ENCODE measurements around the gene SPO11.
"Not testable (repeated sequence)": the region's sequence is repeated elsewhere in the genome, so short reads cannot be mapped to it uniquely, and the experiment has no call there.

SPO11 gene

GRCh38 chr20:57346477-57346876 is 16.9 kb downstream of the SPO11 start:
- no peak overlapping the region for H3K27ac Mint-ChIP-seq
- no peak overlapping the region for H3K4me3 Mint-ChIP-seq
- H3K4me1 Mint-ChIP-seq (ENCODE audit: low read depth): peaks cover 4% of the 10 kb centered on the region
- no peaks in the 10 kb centered on the region for H3K36me3 Mint-ChIP-seq
- H3K9me3 Mint-ChIP-seq (ENCODE audit: low read depth): no peaks in the 10 kb centered on the region
- H3K27me3 Mint-ChIP-seq: peaks cover 2% of the 10 kb centered on the region

- Mint-ChIP-seq H3K4me3 (no peak overlapping the region), H3K27ac (no peak overlapping the region), H3K9me3 (ENCODE audit: low read depth) (no peaks in the 10 kb centered on the region), H3K36me3 (no peaks in the 10 kb centered on the region), H3K27me3 (peaks cover 2% of the 10 kb centered on the region), H3K4me1 (ENCODE audit: low read depth) (peaks cover 13% of the 10 kb centered on the region)
Measured at GRCh38 chr20:57347393-57347792, 17.8 kb downstream of the SPO11 start.

DNA sequence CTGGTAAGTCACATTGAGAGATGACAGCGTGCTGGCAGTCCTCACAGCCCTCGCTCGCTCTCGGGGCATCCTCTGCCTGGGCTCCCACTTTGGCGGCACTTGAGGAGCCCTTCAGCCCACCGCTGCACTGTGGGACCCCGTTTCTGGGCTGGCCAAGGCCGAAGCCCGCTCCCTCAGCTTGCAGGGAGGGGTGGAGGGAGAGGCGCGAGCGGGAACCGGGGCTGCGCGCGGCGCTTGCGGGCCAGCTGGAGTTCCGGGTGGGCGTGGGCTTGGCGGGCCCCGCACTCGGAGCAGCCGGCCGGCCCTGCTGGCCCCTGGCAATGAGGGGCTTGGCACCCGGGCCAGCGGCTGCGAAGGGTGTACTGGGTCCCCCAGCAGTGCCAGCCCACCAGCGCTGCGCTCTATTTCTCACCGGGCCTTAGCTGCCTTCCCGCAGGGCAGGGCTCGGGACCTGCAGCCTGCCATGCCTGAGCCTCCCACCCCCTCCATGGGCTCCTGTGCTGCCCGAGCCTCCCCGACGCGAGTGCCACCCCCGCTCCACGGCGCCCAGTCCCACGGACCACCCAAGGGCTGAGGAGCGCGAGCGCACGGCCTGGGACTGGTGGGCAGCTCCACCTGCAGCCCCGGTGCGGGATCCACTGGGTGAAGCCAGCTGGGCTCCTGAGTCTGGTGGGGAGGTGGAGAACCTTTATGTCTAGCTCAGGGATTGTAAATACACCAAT is 18.8 kb downstream of the SPO11 start:
- not testable (repeated sequence) for H3K9me3 Mint-ChIP-seq (ENCODE audit: low read depth)

DNA sequence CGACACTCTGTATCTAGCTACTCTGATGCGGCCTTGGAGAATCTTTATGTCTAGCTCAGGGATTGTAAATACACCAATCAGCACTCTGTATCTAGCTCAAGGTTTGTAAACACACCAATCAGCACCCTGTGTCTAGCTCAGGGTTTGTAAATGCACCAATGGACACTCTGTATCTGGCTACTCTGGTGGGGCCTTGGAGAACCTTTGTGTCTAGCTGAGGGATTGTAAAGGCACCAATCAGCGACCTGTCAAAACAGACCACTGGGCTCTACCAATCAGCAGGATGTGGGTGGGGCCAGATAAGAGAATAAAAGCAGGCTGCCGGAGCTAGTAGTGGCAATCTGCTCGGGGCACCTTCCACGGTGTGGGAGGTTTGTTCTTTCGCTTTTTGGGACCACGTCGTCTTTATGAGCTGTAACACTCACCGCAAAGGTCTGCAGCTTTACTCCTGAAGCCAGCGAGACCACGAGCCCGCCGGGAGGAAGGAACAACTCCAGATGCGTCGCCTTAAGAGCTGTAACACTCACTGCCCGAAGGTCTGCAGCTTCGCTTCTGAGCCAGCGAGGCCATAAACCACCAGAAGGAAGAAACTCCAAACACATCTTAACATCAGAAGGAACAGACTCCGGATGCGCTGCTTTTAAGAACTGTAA is 19.4 kb downstream of the SPO11 start:
- peaks cover 27% of the 10 kb centered on the region for H3K4me1 Mint-ChIP-seq (ENCODE audit: low read depth)
- not testable (repeated sequence) for H3K9me3 Mint-ChIP-seq (ENCODE audit: low read depth); H3K27me3 Mint-ChIP-seq; H3K36me3 Mint-ChIP-seq
- H3K27ac Mint-ChIP-seq: peak overlapping the region; percentile 22
- H3K4me3 Mint-ChIP-seq: peak overlapping the region; percentile 59

More for the DNA sequence above, 18.8 kb downstream of the SPO11 start:
- H3K36me3 Mint-ChIP-seq, H3K4me3 Mint-ChIP-seq, H3K27ac Mint-ChIP-seq, H3K27me3 Mint-ChIP-seq: not testable (repeated sequence)
- H3K4me1 Mint-ChIP-seq (ENCODE audit: low read depth): peaks cover 22% of the 10 kb centered on the region

GRCh38 chr20:57350081-57350710 is 20.6 kb downstream of the SPO11 start:
- no peaks in the 10 kb centered on the region for H3K27me3 Mint-ChIP-seq
- H3K4me1 Mint-ChIP-seq (ENCODE audit: low read depth): peaks cover 32% of the 10 kb centered on the region
- H3K27ac Mint-ChIP-seq: peak overlapping the region; percentile 47
- H3K9me3 Mint-ChIP-seq (ENCODE audit: low read depth): no peaks in the 10 kb centered on the region
- H3K36me3 Mint-ChIP-seq: peaks cover 3% of the 10 kb centered on the region
- peak overlapping the region; percentile 72 for H3K4me3 Mint-ChIP-seq

DNA sequence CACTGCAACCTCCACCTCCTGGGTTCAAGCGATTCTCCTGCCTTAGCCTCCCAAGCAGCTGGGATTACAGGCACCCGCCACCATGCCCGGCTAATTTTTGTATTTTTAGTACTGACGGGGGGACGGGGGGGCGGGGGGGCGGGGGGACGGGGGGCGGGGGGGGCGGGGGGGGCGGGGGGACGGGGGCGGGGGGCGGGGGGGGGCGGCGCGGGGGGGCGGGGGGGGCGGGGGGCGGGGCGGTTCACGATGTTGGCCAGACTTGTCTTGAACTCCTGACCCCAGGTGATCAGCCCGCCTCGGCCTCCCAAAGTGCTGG is 21.1 kb downstream of the SPO11 start:
- not testable (repeated sequence) for H3K36me3 Mint-ChIP-seq; H3K9me3 Mint-ChIP-seq (ENCODE audit: low read depth); H3K27me3 Mint-ChIP-seq
- H3K4me1 Mint-ChIP-seq (ENCODE audit: low read depth): peaks cover 32% of the 10 kb centered on the region
- H3K27ac Mint-ChIP-seq: peak overlapping the region; percentile 82
- peak overlapping the region; percentile 95 for H3K4me3 Mint-ChIP-seq

DNA sequence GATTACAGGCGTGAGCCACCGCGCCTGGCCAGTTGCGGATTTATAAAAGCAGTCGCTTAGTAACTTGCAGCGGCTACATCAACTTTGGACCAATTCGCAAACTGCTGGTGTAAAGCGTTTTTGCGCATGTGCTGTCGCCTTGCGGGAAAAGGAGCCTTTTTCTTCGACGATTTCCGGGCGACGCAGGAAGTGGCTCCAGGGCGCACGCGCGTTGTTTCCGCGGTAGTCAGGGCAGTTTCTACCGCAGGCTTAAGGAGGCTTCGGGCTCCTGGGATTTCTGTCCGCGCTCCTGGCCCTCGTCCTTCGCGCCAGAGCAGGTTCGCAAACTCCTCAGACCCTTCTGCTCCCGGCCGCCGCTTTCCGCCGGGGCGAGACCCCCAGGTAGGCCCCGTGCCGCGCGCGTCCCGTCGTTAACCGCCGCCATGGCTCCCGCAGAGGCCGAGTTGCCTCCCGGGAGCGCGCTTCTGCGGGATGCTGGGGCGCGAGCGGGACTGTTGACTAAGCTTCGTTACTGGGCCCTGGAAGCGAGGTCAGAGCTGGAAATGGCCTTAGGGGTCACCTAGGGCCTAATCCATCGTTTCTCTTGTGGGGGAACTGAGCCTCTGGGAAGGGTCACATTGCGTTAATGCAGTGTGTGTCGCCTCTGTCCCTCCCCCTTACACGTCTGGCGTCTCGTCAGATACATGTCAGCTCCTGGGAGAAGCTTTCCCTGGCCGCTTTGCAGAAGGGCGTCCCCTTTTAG is 21.6 kb downstream of the SPO11 start, which contains the start of gene RAE1:
Gene RAE1, plus strand, starts transcription at position 214 of the 742 bp plus-strand sequence. CDS start 2,784 bp downstream, outside the sequence.
- H3K27me3 Mint-ChIP-seq: no peaks in the 10 kb centered on the region
- H3K4me1 Mint-ChIP-seq (ENCODE audit: low read depth): peaks cover 32% of the 10 kb centered on the region
- H3K9me3 Mint-ChIP-seq (ENCODE audit: low read depth): no peaks in the 10 kb centered on the region
- peak within 1 kb of the TSS; percentile 82 for H3K27ac Mint-ChIP-seq
- peaks cover 3% of the 10 kb centered on the region for H3K36me3 Mint-ChIP-seq
- H3K4me3 Mint-ChIP-seq: peak within 1 kb of the TSS; percentile 95

DNA sequence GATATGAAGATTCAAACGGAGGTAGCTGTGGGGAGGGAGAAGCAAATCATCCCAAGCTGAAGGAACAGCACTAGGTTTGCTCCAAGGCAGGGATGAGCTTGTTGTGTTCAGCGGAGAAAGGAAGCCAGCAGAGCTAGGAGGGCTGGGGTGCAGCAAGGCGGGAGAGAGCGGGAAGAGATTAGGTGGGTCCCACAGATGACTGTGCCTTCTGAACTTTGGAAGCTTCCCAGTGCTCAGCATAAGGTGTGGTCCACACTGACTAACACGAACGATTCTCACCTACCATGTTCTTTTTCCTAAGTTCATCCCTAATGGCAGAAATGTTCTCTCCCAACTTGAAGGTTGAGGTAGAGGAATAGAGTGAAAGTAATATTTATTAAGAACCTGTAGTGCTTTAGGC is 22.7 kb downstream of the SPO11 start:
- Mint-ChIP-seq H3K27me3 (no peaks in the 10 kb centered on the region), H3K4me3 (peak overlapping the region; percentile 95), H3K36me3 (peaks cover 6% of the 10 kb centered on the region), H3K9me3 (ENCODE audit: low read depth) (no peaks in the 10 kb centered on the region), H3K27ac (peak overlapping the region; percentile 82), H3K4me1 (ENCODE audit: low read depth) (peaks cover 32% of the 10 kb centered on the region)

GRCh38 chr20:57353351-57353750 is 23.7 kb downstream of the SPO11 start:
- H3K27me3 Mint-ChIP-seq: no peaks in the 10 kb centered on the region
- H3K27ac Mint-ChIP-seq: no peak overlapping the region
- H3K4me3 Mint-ChIP-seq: peak overlapping the region; percentile 95
- H3K9me3 Mint-ChIP-seq (ENCODE audit: low read depth): no peaks in the 10 kb centered on the region
- peaks cover 6% of the 10 kb centered on the region for H3K36me3 Mint-ChIP-seq
- peaks cover 32% of the 10 kb centered on the region for H3K4me1 Mint-ChIP-seq (ENCODE audit: low read depth)

GRCh38 chr20:57361517-57361916 is 31.9 kb downstream of the SPO11 start:
- peaks cover 4% of the 10 kb centered on the region for H3K4me1 Mint-ChIP-seq (ENCODE audit: low read depth)
- H3K36me3 Mint-ChIP-seq: peaks cover 5% of the 10 kb centered on the region
- no peak overlapping the region for H3K27ac Mint-ChIP-seq
- H3K27me3 Mint-ChIP-seq: no peaks in the 10 kb centered on the region
- H3K4me3 Mint-ChIP-seq: no peak overlapping the region
- no peaks in the 10 kb centered on the region for H3K9me3 Mint-ChIP-seq (ENCODE audit: low read depth)

GRCh38 chr20:57364451-57364850 is 34.8 kb downstream of the SPO11 start:
- Mint-ChIP-seq H3K4me1 (ENCODE audit: low read depth) (peaks cover 4% of the 10 kb centered on the region), H3K36me3 (peaks cover 8% of the 10 kb centered on the region), H3K27ac (no peak overlapping the region), H3K27me3 (no peaks in the 10 kb centered on the region), H3K9me3 (ENCODE audit: low read depth) (no peaks in the 10 kb centered on the region), H3K4me3 (no peak overlapping the region)

DNA sequence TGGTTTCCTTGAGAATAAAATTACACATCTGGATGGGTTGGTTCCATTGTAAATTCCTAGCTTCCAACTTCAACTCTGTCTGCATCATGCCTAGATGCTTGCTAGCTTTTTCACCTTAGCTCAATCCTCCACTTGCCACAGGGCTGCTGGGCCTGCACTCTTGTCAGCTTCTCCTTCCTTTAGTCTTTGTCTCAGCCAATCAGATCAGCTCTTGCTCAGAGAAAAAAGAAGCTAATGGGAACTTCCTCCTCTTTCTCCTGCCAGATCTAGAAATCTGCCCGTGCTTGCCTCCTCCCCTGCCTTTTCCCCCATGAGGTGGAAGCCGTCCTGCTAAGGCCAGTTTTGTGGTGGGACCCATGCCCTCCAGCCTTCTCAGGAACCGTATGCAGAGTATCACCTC is 40.0 kb downstream of the SPO11 start:
- Mint-ChIP-seq H3K27ac (no peak overlapping the region), H3K36me3 (peaks cover 8% of the 10 kb centered on the region), H3K4me3 (no peak overlapping the region), H3K4me1 (ENCODE audit: low read depth) (peaks cover 13% of the 10 kb centered on the region), H3K27me3 (no peaks in the 10 kb centered on the region), H3K9me3 (ENCODE audit: low read depth) (no peaks in the 10 kb centered on the region)

DNA sequence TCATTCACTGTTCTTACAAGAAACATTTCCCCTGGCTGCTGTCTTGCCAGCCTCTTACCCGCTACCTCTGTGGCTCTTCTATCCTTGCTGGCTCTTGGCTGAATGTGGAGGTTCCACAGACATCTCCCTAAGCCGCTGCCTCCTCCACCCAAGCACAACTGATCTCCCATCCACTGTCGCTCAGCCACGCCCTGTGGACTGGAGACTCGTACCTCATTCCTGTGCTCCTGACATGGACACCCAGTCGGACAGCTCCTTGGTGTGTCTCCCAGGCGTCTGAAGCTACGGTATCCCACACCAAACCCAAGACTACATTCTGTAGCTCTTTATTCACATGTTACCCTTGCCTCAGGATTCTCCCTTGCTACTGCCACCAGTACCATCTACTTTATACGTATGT is 40.7 kb downstream of the SPO11 start:
- Mint-ChIP-seq H3K27ac (no peak overlapping the region), H3K4me3 (no peak overlapping the region), H3K9me3 (ENCODE audit: low read depth) (no peaks in the 10 kb centered on the region), H3K27me3 (no peaks in the 10 kb centered on the region), H3K4me1 (ENCODE audit: low read depth) (peaks cover 18% of the 10 kb centered on the region), H3K36me3 (peaks cover 8% of the 10 kb centered on the region)

GRCh38 chr20:57371363-57371762 is 41.8 kb downstream of the SPO11 start:
- Mint-ChIP-seq H3K9me3 (ENCODE audit: low read depth) (no peaks in the 10 kb centered on the region), H3K27me3 (no peaks in the 10 kb centered on the region), H3K27ac (no peak overlapping the region), H3K4me1 (ENCODE audit: low read depth) (peaks cover 24% of the 10 kb centered on the region), H3K4me3 (no peak overlapping the region), H3K36me3 (peaks cover 8% of the 10 kb centered on the region)

DNA sequence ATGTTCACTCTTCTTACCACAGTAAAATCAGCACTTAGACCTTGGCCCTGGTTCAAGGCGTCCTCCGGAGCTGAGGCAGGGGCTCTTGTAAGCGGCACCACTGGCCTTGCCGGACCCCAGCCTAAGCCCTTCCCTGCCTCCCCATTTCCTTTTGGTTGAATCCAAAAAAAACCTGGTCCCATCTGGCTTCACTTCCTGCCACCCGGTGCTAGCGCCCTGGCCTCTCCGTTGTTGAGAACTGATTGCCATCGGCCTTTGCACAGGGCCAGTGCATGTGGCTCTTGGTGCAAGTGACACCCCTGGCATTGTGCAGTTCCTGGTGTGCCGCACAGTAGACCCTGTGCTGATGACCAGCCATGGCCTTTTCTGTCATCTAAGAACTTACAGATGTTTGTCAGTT is 42.6 kb downstream of the SPO11 start:
- Mint-ChIP-seq H3K27ac (no peak overlapping the region), H3K4me3 (no peak overlapping the region), H3K4me1 (ENCODE audit: low read depth) (peaks cover 24% of the 10 kb centered on the region), H3K27me3 (no peaks in the 10 kb centered on the region), H3K9me3 (ENCODE audit: low read depth) (no peaks in the 10 kb centered on the region), H3K36me3 (peaks cover 10% of the 10 kb centered on the region)
